HG02943 (cell line): ENCODE measurements around the gene UBE2R2.

ENCODE experiments used
- ATAC-seq: cut with Tn5 transposase; IDR thresholded peaks from one replicate; pipeline ENCODE4 v1.9.1; 2021; ENCODE audit warnings: mild to moderate bottlenecking, low read depth, moderate library complexity; ENCODE audit not compliant: unreplicated experiment

The UBE2R2 gene

DNA sequence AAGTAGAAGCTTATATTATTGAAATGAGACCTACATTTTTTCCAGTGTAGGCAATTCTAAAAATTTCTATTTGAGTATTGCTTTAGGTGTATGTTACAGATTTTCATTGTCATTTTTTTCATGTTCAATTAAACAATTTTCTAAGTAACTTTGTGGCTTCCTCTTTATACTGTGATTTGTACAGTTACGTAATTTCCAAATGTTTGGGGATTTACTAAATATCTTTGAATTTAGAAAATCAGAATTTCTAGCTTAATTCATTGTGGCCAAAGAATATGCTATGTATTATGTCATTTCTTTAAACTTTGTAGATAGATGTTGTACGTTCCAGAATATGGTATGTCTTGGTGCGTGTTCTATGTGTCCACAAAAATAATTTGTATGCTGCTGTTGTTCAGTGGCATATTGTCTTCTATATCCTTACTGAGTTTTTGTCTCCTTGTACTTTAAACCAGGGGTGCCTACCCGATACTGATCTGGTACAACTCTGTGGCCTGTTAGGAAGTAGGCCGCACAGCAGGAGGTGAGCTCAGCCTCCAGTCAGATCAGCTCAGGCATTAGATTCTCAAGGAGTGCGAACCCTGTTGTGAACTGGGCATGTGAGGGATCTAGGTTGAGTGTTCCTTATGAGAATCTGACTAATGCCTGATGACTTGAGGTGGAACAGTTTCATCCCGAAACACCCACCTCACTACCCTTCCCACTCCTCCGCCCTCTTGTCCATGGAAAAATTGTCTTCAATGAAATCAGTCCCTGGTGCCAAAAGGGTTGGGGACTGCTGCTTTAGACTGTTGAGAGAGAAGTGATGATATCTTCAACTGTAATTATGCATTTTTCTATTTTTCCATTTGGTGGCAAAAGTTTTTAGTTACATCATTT lies 63.5 kb downstream of the UBE2R2 start:
- ATAC-seq, result no peak

DNA sequence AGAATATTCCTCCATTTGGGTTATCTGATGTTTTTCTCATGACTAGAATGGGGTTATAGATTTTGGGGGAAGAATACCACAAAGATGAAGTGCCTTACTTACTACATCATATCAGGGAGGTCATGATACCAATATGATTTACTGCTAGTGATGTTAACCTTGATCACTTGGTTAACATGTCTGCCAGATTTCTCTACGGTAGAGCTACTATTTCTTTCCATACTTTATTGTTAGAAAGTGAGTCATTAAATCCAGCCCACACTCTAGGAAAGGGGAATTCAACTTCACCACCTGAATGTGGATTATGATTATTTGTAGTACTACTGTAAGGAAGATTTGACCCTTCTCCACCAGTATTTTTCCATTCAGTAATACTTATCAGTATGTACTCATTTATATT lies 64.7 kb downstream of the UBE2R2 start:
- no peak for ATAC-seq

DNA sequence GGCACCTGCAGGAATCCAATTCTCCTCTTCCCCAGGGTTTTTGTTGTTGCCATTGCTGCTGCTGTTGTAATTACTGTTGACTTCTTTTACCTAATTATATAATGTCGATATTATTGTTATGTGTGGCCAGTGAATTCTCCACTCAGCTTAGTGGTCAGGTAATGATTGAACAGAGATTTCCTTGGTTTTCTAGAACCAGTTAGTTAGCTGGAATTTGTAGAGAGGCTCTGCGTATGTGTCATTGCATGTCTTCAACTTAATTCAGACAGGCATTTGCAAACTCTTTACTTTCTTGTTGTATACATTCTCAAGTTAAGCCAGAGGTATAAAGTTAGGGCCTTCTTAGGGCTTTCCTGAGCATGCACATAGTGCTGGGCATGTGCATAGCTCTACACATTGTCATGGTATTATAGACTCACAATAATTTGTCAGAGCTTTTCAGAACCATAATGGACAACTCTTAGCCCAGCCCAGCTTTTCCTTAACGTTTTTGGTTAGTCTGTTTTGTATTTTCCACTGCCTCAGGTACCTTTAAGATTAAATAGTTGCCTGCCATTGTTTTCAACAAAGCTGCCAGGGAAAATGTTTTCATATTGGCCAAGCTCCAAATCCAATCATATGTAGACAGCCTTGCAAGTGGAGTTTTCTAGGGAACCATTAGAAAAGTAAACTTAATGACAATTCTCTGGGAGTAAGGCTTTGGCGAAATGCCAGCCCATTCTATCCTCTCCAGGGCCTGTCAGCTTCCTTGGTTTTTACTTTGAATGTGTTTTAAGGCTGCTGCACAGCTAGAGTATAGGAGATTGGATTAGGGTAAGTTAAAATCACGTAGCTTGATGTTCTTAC lies 68.1 kb downstream of the UBE2R2 start:
- no peak for ATAC-seq

DNA sequence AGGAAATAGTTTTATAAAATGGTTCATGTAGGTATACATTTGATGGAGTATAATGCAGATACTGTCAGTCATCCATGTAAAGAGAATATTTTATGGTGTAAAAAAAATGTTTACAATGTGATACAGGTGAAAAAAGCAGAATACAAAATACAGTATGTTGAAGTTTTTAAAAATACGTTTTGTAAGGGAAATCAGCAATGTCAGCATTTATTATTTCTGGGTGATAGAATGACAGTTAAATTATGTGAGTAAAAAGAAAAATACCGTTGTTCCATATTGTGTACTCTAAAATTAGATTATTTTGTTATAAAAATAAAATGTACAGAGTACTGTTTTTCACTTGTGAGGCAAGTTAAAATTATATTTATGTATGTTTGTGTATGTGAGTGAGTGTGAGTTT lies 69.0 kb downstream of the UBE2R2 start:
- ATAC-seq, result no peak

DNA sequence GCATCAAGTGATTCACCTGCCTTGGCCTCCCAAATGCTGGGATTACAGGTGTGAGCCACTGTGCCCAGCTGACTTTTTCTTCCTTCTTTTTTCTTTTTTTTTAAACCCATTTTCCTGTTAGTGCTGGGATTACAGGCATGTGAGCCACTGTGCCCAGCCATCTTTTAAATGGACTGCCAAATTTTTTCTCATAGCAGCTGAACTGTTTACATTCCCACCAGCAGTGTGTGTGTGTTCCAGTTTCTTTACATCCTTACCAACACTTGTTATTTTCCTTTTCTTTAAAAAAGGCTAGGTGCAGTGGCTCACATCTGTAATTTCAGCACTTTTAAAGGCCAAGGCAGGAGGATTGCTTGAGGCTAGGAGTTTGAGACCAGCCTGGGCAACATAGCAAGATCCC lies 76.9 kb downstream of the UBE2R2 start:
- ATAC-seq, result no peak

DNA sequence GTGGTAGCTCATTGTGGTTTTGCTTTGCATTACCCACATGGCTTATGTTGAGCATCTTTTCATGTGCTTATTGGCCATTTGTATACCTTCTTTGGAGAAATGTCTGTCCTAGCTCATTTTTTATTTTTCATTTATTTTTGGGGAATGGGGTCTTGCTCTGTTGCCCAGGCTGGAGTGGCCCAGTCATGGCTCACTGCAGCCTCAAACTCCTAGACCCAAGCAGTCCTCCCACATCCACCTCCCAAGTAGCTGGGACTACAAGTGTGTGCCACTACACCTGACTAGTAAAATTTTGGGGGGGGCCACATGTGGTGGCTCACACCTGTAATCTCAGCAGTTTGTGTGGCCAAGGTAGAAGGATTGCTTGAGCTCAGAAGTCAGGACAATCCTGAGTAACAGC lies 77.4 kb downstream of the UBE2R2 start:
- no peak for ATAC-seq

GRCh38 chr9:33903157-33903780 lies 86.3 kb downstream of the UBE2R2 start:
- ATAC-seq, result no peak

DNA sequence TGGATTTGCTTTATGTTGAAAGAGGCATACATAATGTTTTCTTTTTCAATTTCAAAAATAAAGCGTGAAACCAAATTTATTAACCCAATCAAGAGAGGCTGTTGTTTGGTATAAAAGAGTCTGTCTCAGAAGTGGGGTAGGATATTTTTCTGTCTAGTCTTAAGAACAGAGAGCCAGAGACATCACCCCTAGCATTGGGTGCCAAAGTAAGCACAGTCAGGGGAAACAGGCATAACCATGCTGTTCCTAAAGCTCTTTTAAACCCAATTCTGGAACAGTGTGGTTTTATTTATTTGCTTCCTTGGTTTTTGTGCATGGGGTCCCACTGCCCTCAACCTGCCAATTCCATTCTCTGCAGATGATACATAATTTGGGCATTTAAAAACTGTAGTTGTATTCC lies 88.2 kb downstream of the UBE2R2 start:
- ATAC-seq, result no peak

DNA sequence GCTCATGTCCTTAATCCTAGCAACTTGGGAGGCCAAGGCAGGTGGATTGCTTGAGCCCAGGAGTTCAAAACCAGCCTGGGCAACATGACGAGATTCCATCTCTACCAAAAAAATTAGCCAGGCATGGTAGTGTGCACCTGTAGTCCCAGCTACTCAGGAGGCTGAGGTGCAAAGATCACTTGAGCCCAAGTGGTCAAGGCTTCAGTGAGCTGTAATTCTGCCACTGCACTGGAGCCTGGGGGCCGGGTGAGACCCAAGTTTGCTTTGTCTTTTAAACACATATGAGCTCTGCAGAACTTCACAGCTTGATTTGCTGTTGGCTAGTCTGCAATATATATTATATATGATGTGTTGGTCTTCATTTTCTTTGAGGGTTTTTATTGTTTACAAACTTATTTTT lies 89.8 kb downstream of the UBE2R2 start:
- ATAC-seq, result no peak

- ATAC-seq, result no peak
Measured at GRCh38 chr9:33907347-33907746, 90.4 kb downstream of the UBE2R2 start.

- no peak for ATAC-seq
Measured at GRCh38 chr9:33908114-33908513, 91.2 kb downstream of the UBE2R2 start.

GRCh38 chr9:33908749-33909148 lies 91.8 kb downstream of the UBE2R2 start:
- no peak for ATAC-seq

DNA sequence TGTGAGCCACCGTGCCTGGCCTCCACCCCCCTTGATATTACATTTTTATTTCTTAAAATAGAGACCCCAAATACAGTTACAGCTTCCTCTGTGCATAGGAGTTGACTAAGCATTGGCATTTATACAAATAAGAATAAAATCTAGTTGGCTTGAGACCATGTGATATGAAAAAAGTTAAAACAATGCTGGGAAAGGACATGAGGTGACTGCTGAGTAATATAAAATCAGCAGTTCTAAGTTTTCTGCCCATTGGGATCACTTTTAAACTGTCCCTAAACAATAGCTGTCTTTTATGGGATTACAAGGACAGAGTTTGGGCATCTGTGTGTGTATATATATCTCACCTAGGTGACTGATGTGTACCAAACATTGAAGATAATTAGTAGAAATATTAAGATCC lies 96.6 kb downstream of the UBE2R2 start:
- no peak for ATAC-seq

DNA sequence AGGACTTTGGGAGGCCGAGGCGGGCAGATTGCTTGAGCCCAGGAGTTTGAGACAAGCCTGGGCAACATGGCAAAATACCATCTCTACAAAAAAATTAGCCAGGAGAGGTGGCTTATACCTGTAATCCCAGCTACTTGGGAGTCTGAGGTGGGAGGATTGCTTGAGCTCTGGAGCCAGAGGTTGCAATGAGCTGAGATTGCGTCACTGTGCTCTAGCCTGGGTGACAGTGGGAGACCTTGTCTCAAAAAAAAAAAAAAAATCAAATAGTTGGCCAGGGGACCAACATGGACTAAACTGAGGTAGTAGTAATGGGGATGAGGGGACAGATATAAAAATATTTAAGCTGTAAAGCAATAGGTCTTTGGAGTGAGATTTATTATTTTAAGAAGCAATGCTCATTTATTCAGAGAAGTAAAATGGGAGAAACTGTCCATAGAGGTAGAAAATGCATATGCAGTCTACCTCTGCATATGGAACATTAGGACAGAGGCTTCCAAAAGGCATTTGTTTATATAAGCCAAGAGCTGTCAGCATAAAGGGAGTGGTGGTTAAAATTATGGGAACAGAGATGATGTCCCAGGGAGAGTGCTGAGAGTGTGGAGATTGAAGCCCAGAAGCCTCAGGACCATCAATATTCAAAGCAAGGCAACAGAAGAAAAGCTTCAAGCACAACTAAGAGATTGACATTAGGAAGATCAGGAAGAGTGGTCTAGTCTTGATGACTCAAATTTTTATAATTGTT lies 98.1 kb downstream of the UBE2R2 start:
- ATAC-seq, result no peak

- no peak for ATAC-seq
Measured at GRCh38 chr9:33917036-33917435, 100.1 kb downstream of the UBE2R2 start.

GRCh38 chr9:33919276-33919897 lies 102.4 kb downstream of the UBE2R2 start:
- ATAC-seq, result no peak

DNA sequence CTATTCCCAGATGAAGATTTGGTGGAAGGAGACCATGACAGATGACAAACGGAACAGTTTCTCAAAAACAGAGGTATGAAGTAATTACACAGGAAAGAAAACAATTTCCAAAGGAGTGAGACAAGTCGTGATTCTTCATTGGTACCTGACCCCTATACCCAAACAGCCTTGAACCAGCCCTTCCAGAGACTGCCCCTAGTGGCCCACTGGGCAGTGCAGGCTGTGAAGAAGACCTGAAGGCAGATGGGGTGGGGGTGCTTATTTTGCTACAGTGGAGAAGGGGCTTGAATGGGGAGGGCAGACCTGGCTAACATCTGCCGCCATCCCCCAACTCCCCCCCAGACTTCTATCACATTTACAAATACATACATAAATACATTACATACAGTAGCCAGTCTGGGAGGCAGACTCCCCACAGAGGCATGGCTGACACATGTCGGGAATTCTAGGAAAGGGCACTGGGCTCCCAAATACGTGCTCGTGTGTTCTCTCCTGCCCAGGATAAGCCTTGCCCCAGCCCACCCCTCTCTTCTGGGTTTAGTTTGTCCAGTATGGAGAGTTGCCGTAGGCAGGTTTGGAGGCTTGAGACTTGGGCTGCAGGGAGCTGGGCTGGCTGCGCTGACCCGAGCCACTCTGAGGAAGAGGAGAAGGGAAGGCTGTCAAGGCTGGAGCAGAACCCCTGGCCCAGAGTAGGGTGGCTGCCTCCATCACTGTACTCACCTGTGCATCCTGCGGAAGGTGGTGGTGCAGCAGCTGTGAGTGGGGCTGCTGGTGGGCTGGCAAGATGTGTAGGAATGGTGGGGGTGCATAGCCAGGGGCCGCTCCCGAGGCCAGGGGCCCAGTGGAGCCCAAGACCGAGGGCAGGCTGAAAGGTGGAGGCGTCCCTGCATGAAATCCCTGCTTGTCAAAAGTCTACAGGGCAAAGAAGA lies 105.3 kb downstream of the UBE2R2 start:
- no peak for ATAC-seq

DNA sequence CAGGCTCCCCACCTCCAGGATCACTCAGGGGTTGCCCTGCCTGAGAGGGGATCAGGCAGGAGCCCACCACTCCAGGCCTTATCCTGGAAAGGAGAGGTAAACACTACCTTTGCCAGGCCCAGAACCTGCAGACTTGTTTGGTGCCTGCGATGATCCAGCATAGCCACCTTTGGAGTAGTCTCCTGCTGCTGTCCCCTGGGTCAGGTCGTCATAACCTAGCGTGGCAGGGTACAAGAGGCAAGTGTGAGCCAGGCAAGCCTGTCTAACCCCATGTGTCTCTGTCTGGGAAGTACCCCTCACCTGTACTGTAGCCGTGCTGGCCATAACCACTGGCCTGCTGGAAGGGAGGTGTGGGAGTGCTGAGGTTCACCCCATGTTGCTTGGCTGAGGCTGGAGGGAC lies 106.1 kb downstream of the UBE2R2 start:
- no peak for ATAC-seq
